Loucy (cell line): Measurements from ENCODE around the gene DNAH1.
"Not testable (repeated sequence)": the region's sequence is repeated elsewhere in the genome, so short reads cannot be mapped to it uniquely, and the experiment has no call there.

Source experiments
- H2AFZ ChIP-seq: fragments of 200-600 bp; sonication (generic); 2 replicates; pipeline ENCODE4 v1.6.0; 2016; ENCODE audit warnings: antibody characterized with exemption, mild to moderate bottlenecking, low read length, moderate library complexity
- H3F3A ChIP-seq: fragments of 200-600 bp; 2 replicates; pipeline ENCODE4 v1.6.0; 2016; ENCODE audit warnings: antibody characterized with exemption, low read depth, mild to moderate bottlenecking
- H3K27me3 ChIP-seq: fragments of 200-600 bp; sonication (generic); 2 replicates; pipeline ENCODE4 v1.6.1; 2014; ENCODE audit warnings: low read length, mild to moderate bottlenecking; ENCODE audit not compliant: insufficient read depth, poor library complexity, severe bottlenecking
- H3K36me3 ChIP-seq: fragments of 200-600 bp; sonication (generic); 2 replicates; pipeline ENCODE4 v1.6.1; 2016; ENCODE audit warnings: low read length; ENCODE audit not compliant: insufficient read depth
- H3K4me1 ChIP-seq: fragments of 200-600 bp; sonication (generic); 2 replicates; pipeline ENCODE4 v1.5.1; 2014; ENCODE audit warnings: low read length, mild to moderate bottlenecking; ENCODE audit not compliant: insufficient read depth, poor library complexity, severe bottlenecking
- H3K4me2 ChIP-seq: fragments of 200-600 bp; sonication (generic); 2 replicates; pipeline ENCODE4 v1.6.0; 2014; ENCODE audit warnings: antibody characterized with exemption, low read length, low read depth, mild to moderate bottlenecking; ENCODE audit not compliant: poor library complexity, severe bottlenecking
- H3K4me3 ChIP-seq: fragments of 200-600 bp; sonication (generic); 2 replicates; pipeline ENCODE4 v1.5.1; 2014; ENCODE audit warnings: low read length, mild to moderate bottlenecking, mixed read lengths; ENCODE audit not compliant: poor library complexity, severe bottlenecking
- H3K79me2 ChIP-seq: fragments of 200-600 bp; sonication (generic); 2 replicates; pipeline ENCODE4 v1.6.1; 2014; ENCODE audit warnings: low read length; ENCODE audit not compliant: insufficient read depth
- H3K9ac ChIP-seq: fragments of 200-600 bp; sonication (generic); 2 replicates; pipeline ENCODE4 v1.6.0; 2014; ENCODE audit warnings: mild to moderate bottlenecking, low read depth, low read length, moderate library complexity; ENCODE audit not compliant: poor library complexity, severe bottlenecking
- H3K9me2 ChIP-seq: fragments of 200-600 bp; sonication (generic); replicated peaks from 2 replicates; pipeline ENCODE4 v1.6.1; 2016; ENCODE audit warnings: low read depth, low read length, mixed read lengths
- H3K9me3 ChIP-seq: fragments of 200-600 bp; sonication (generic); 2 replicates; pipeline ENCODE4 v1.6.1; 2014; ENCODE audit warnings: mild to moderate bottlenecking, antibody characterized with exemption, low read length, low read depth; ENCODE audit not compliant: insufficient read depth
- H4K20me1 ChIP-seq: fragments of 200-600 bp; sonication (generic); 2 replicates; pipeline ENCODE4 v1.6.0; 2014; ENCODE audit warnings: antibody characterized with exemption, low read length, mild to moderate bottlenecking; ENCODE audit not compliant: insufficient read depth, poor library complexity, severe bottlenecking
- CTCF ChIP-seq: fragments of 200-600 bp; sonication (generic); conservative IDR thresholded peaks from 2 replicates; pipeline ENCODE4 v1.5.1; 2014; ENCODE audit warnings: mild to moderate bottlenecking, antibody characterized with exemption, low read length
- EZH2phosphoT487 ChIP-seq: fragments of 200-600 bp; IDR thresholded peaks from 2 replicates; pipeline ENCODE4 v1.6.1; 2018; ENCODE audit warnings: antibody characterized with exemption, mild to moderate bottlenecking, moderate library complexity, borderline replicate concordance

DNAH1 gene

GRCh38 chr3:52270252-52270754, 45.8 kb upstream of the DNAH1 start:
- Histone ChIP-seq H3K9me2 (no peaks in the 10 kb centered on the region), H3K79me2 (peaks cover 96% of the 10 kb centered on the region), H2AFZ (no peak overlapping the region), H3K9me3 (no peaks in the 10 kb centered on the region), H3K4me1 (peaks cover 38% of the 10 kb centered on the region), H3F3A (0 out of 2 replicates have a peak, but pooled peaks cover 4% of the 10 kb centered on the region), H3K27me3 (no peaks in the 10 kb centered on the region), H3K4me3 (peak overlapping the region; percentile 45), H3K4me2 (peak overlapping the region; percentile 99), H3K36me3 (peaks cover 66% of the 10 kb centered on the region), H3K9ac (peak overlapping the region; percentile 25), H4K20me1 (peaks cover 91% of the 10 kb centered on the region)
- TF ChIP-seq EZH2phosphoT487: no peak
- TF ChIP-seq CTCF: no peak

- H3K9me2 ChIP-seq, H3K9ac ChIP-seq, H2AFZ ChIP-seq, H3F3A ChIP-seq, H3K9me3 ChIP-seq, H3K27me3 ChIP-seq: not testable (repeated sequence)
- H3K36me3 ChIP-seq: peaks cover 47% of the 10 kb centered on the region
- H3K4me1 ChIP-seq: peaks cover 51% of the 10 kb centered on the region
- H4K20me1 ChIP-seq: peaks cover 96% of the 10 kb centered on the region
- peak overlapping the region; percentile 99 for H3K4me2 ChIP-seq
- H3K79me2 ChIP-seq: peaks cover 100% of the 10 kb centered on the region
- H3K4me3 ChIP-seq: peak overlapping the region; percentile 45
Observed at GRCh38 chr3:52272172-52272571, 43.9 kb upstream of the DNAH1 start.

- peaks cover 100% of the 10 kb centered on the region for H3K79me2 ChIP-seq
- peaks cover 41% of the 10 kb centered on the region for H3K36me3 ChIP-seq
- no peaks in the 10 kb centered on the region for H3K9me2 ChIP-seq
- H3K4me1 ChIP-seq: peaks cover 51% of the 10 kb centered on the region
- TF ChIP-seq CTCF (no peak), EZH2phosphoT487 (no peak)
- H3K9ac ChIP-seq: peak overlapping the region; percentile 17
- no peaks in the 10 kb centered on the region for H3F3A ChIP-seq
- no peak overlapping the region for H2AFZ ChIP-seq
- H3K9me3 ChIP-seq: no peaks in the 10 kb centered on the region
- H3K27me3 ChIP-seq: no peaks in the 10 kb centered on the region
- peak overlapping the region; percentile 99 for H3K4me2 ChIP-seq
- H3K4me3 ChIP-seq: peak overlapping the region; percentile 52
- H4K20me1 ChIP-seq: peaks cover 96% of the 10 kb centered on the region
Observed at GRCh38 chr3:52272831-52273230, 43.3 kb upstream of the DNAH1 start.

GRCh38 chr3:52274781-52275180, 41.3 kb upstream of the DNAH1 start:
- Histone ChIP-seq H3K4me1 (peaks cover 60% of the 10 kb centered on the region), H3K9ac (peak overlapping the region; percentile 17), H3K4me3 (peak overlapping the region; percentile 52), H3K4me2 (peak overlapping the region; percentile 99), H3K36me3 (peaks cover 24% of the 10 kb centered on the region), H4K20me1 (peaks cover 80% of the 10 kb centered on the region), H3K79me2 (peaks cover 96% of the 10 kb centered on the region)
- not testable (repeated sequence) for H3K9me3 ChIP-seq, H3K27me3 ChIP-seq, H2AFZ ChIP-seq, H3F3A ChIP-seq, H3K9me2 ChIP-seq
